Stomach (tissue), 9 donors: ENCODE results near the gene TCP11. TPM values are rescaled to one million over a fixed set of nuclear protein-coding genes. Genes with fewer than 3 reads are reported as not detected.

Source experiments
- DNase-seq, 2 donors: peaks; one replicate each; pipeline versions ENCODE4 v3.0.0 to v3.0.0-alpha.2; 2013 to 2019
- H3K27ac ChIP-seq, 5 donors: fragments of 200-600 bp in 4 of 5; sonication (generic) in 4 of 5; one replicate each; pipeline ENCODE4 v1.5.1; 2013 to 2019; ENCODE audit warnings: mild to moderate bottlenecking in 1 of 5, moderate library complexity in 1 of 5
- H3K27me3 ChIP-seq, 3 donors: fragments of 200-600 bp; sonication (generic); one replicate each; pipeline ENCODE4 v1.5.1; 2017 to 2019; ENCODE audit warnings: mixed run types in 1 of 3
- H3K36me3 ChIP-seq, 4 donors: fragments of 200-600 bp; sonication (generic); 1 replicate in 3 of 4; 2 replicates in 1 of 4; pipeline ENCODE4 v1.5.1; 2016 to 2019
- H3K4me1 ChIP-seq, 4 donors: fragments of 200-600 bp; sonication (generic); one replicate each; pipeline ENCODE4 v1.5.1; 2016 to 2019
- H3K4me3 ChIP-seq, 4 donors: fragments of 200-600 bp; sonication (generic) in 3 of 4; one replicate each; pipeline ENCODE4 v1.5.1; 2016 to 2019; ENCODE audit warnings: mild to moderate bottlenecking in 1 of 4
- H3K9me3 ChIP-seq, 4 donors: fragments of 200-600 bp; sonication (generic); one replicate each; pipeline ENCODE4 v1.5.1; 2016 to 2019
- EP300 ChIP-seq: sonication (generic); formaldehyde crosslinking; IDR thresholded peaks from one replicate; pipeline ENCODE4 v1.6.1; 2017; ENCODE audit warnings: antibody characterized with exemption
- POLR2A ChIP-seq, 4 donors: fragments of 450-650 bp; IDR thresholded peaks; one replicate each; pipeline ENCODE4 v1.6.1; 2016; ENCODE audit warnings: antibody characterized with exemption in 4 of 4, control low read depth in 2 of 4, mild to moderate bottlenecking in 1 of 4, moderate library complexity in 1 of 4
- POLR2AphosphoS5 ChIP-seq, 3 donors: sonication (generic); formaldehyde crosslinking; IDR thresholded peaks; one replicate each; pipeline ENCODE4 v1.6.1; 2016; ENCODE audit warnings: antibody characterized with exemption in 3 of 3
- WGBS, 5 donors: extraction: QIAGEN DNeasy Blood & Tissue Kit in 3 of 5; methylation state at CpG; one replicate each; pipeline versions ENCODE4 v1.1.5 to v1.1.7; 2013 to 2018; 5-methylcytosine and 5-hydroxymethylcytosine counted together
- intact Hi-C: fragments of 100-400 bp; cut with DNase I; formaldehyde crosslinking; loops from one replicate; pipeline ENCODE4 v1.15.1; 2023; ENCODE audit warnings: low total_unique reads
- polyA plus RNA-seq, 3 donors: library from polyadenylated mRNA; stranded (reverse); fragments of 200-250 nt; gene quantifications; one replicate each; pipeline ENCODE4 v1.2.3, GENCODE V29; 2013
- total RNA-seq, 5 donors: library from RNA; depleted of rRNA; stranded (reverse); fragments of >200 nt; gene quantifications; one replicate each; pipeline versions ENCODE4 v1.1.0 to v1.2.3, GENCODE V29; 2014 to 2016
- TF ChIP-seq, protein P1 (sequence below), 7 experiments: fragments of 450-650 bp in 4 of 7; fragments of 200-600 bp in 3 of 7; sonication (generic) in 3 of 7; IDR thresholded peaks; one replicate each; pipeline ENCODE4 v1.5.1; 2016 to 2019; ENCODE audit warnings: antibody characterized with exemption in 7 of 7, control low read depth in 2 of 7, mild to moderate bottlenecking in 1 of 7
- donor health status: healthy with polysubstance abuse.
- donor health status: Bipolar disorder and iron deficiency.
- donor health status: healthy.

Gene TCP11
- total and polyA plus RNA-seq, 8 donors = 0.25 to 0.73 TPM; not detected in 6

DNA sequence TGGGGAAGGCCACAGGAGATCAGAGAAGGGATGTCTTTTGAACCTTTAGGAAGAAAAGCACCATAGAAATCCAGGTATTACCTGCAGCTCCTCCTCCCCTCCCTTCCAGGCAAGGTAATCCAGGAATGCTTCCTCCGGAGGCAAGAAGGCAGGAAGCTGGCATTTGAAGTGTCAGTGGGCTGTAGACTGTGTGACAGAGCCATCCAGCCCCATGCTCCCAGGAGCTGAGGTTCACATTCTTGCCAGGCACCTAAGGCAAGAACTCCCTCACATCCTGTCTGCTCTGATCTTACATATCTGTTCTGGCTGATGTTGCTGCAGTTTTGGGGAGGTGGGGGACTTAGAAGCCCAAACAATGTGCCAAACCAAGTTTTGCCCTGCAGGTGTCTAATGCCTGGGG, 44.8 kb upstream of the TCP11 start:
- H3K4me1 ChIP-seq = peaks cover 10 to 31% (median 19%) of the 10 kb centered on the region in 4 donors
- peaks cover 0 to 5% (median 0%) of the 10 kb centered on the region in 3 donors for H3K27me3 ChIP-seq
- H3K4me3 ChIP-seq = no peak overlapping the region
- DNase-seq = no peak
- no peak for TF ChIP-seq POLR2AphosphoS5 (IDR thresholded peaks at IDR 0.05)
- no peak for TF ChIP-seq POLR2A (IDR thresholded peaks at IDR 0.05)
- no peak for TF ChIP-seq EP300
- TF ChIP-seq, protein P1, sequence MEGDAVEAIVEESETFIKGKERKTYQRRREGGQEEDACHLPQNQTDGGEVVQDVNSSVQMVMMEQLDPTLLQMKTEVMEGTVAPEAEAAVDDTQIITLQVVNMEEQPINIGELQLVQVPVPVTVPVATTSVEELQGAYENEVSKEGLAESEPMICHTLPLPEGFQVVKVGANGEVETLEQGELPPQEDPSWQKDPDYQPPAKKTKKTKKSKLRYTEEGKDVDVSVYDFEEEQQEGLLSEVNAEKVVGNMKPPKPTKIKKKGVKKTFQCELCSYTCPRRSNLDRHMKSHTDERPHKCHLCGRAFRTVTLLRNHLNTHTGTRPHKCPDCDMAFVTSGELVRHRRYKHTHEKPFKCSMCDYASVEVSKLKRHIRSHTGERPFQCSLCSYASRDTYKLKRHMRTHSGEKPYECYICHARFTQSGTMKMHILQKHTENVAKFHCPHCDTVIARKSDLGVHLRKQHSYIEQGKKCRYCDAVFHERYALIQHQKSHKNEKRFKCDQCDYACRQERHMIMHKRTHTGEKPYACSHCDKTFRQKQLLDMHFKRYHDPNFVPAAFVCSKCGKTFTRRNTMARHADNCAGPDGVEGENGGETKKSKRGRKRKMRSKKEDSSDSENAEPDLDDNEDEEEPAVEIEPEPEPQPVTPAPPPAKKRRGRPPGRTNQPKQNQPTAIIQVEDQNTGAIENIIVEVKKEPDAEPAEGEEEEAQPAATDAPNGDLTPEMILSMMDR (IDR thresholded peaks at IDR 0.05) = no peak
- no peaks in the 10 kb centered on the region for H3K36me3 ChIP-seq
- H3K27ac ChIP-seq = no peak overlapping the region
- no peaks in the 10 kb centered on the region for H3K9me3 ChIP-seq
- WGBS, 5 donors = 50 to 90% (median 75%) methylated on average over 1 of the region's 1 CpG
- intact Hi-C loops = no loop called here

DNA sequence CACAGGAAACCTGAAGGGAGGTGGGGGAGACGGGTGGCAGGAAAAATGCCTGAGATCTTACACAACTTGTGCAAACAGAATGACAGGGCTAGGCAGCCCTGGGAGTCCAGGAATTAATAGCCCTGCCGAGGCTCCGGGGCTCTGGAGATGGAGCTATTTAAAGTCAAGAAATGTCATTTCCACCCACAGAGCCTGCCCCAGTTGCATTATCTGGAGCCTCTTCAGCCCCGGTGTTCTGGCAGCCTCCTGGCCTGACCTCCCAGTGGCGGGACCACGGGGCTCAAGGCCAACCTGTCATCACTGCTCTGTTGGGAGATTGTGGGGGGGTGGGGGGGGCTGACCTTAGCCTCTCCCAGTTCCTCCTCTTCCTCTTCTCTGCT, 44.2 kb upstream of the TCP11 start:
- no peak overlapping the region for H3K4me3 ChIP-seq
- H3K9me3 ChIP-seq = no peaks in the 10 kb centered on the region
- H3K27ac ChIP-seq = peak overlapping the region in 1 of 5 donors; percentile 17
- peaks cover 10 to 31% (median 23%) of the 10 kb centered on the region in 4 donors for H3K4me1 ChIP-seq
- peaks cover 0 to 5% (median 0%) of the 10 kb centered on the region in 3 donors for H3K27me3 ChIP-seq
- DNase-seq = peak; percentile 28 to 71
- H3K36me3 ChIP-seq = no peaks in the 10 kb centered on the region
- intact Hi-C loops = no loop called here
- WGBS, 5 donors = 15 to 25% (median 21%) methylated on average over 3 to 6 of the region's 6 CpGs
- TF ChIP-seq, protein P1 (IDR thresholded peaks at IDR 0.05) = no peak
- TF ChIP-seq POLR2A (IDR thresholded peaks at IDR 0.05) (no peak), POLR2AphosphoS5 (IDR thresholded peaks at IDR 0.05) (no peak), EP300 (no peak)

DNA sequence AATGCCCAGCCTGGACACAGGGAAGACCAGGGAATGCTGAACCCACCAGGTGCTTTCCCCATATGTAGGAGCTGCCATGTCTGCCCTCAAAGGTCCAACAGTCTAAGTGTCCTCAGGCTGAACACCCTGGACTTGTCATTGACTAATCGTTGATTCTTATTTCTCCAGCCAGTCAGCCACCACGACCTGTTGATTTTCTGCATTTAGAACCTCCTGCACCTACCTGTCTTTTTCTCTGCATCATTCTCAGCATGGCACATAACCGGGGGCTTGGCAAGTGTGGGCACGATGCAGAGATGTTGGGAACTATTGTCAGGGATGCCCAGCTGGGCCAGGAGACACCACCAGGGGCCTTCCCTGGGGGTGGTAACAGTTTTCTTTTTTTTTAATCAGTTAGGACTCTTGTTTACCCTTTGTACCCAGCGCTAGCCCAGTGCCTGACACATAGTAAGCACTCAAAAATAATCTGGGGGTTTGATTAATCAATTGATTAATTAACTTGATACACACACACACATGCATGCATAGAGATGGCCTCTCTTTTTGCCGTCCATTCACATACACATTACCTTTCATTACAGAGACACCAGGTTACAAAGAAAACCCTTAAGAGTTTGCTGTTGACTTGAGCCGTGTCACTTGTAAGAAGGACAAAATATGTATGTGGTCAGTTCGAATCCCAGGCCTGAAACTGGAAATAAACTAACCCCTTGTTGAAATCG, 43.6 kb upstream of the TCP11 start:
- WGBS, 5 donors = 59 to 64% (median 61%) methylated on average over 9 of the region's 9 CpGs
- intact Hi-C loops = no loop called here
- peaks cover 14 to 32% (median 24%) of the 10 kb centered on the region in 4 donors for H3K4me1 ChIP-seq

DNA sequence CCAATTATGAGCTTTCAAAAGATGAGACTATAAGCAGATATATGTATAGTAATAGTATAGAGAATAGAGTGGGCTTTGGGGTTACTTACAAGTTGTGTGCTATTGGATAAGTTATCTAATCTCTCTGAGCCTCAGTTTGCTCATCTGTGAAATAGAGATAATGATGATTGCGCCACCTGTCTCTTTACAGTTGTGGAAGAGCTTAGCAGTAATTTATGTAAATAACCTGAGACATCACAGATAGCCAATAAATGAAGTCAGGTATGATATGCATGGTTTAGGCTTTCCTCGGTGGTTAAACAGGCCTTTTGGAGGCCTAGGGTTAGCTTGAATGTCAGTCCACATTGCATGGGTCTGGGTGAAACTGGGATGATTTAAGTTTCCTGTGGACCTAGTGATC, 42.8 kb upstream of the TCP11 start:
- H3K9me3 ChIP-seq = no peaks in the 10 kb centered on the region
- intact Hi-C loops = no loop called here
- H3K36me3 ChIP-seq = no peaks in the 10 kb centered on the region
- H3K27ac ChIP-seq = no peak overlapping the region
- H3K4me1 ChIP-seq = peaks cover 14 to 35% (median 25%) of the 10 kb centered on the region in 4 donors
- TF ChIP-seq, protein P1 (IDR thresholded peaks at IDR 0.05) = no peak
- TF ChIP-seq POLR2A (IDR thresholded peaks at IDR 0.05) = no peak
- TF ChIP-seq EP300 = no peak
- TF ChIP-seq POLR2AphosphoS5 (IDR thresholded peaks at IDR 0.05) = no peak
- DNase-seq = no peak
- H3K4me3 ChIP-seq = no peak overlapping the region
- H3K27me3 ChIP-seq = peaks cover 0 to 5% (median 0%) of the 10 kb centered on the region in 3 donors
- WGBS, 5 donors = 88 to 97% (median 90%) methylated on average over 2 of the region's 2 CpGs

More for the DNA sequence above, 43.6 kb upstream of the TCP11 start:
- TF ChIP-seq, protein P1 (IDR thresholded peaks at IDR 0.05) = no peak
- TF ChIP-seq EP300 (no peak), POLR2AphosphoS5 (IDR thresholded peaks at IDR 0.05) (no peak), POLR2A (IDR thresholded peaks at IDR 0.05) (no peak)
- H3K4me3 ChIP-seq = no peak overlapping the region
- H3K9me3 ChIP-seq = no peaks in the 10 kb centered on the region
- H3K27me3 ChIP-seq = peaks cover 0 to 5% (median 0%) of the 10 kb centered on the region in 3 donors
- H3K36me3 ChIP-seq = no peaks in the 10 kb centered on the region
- H3K27ac ChIP-seq = no peak overlapping the region
- DNase-seq = no peak
